ENCODE measurements around the gene SLC16A7.

GRCh38 chr12:59761542-59761941, 165.7 kb downstream of the SLC16A7 start:
- TF ChIP-seq POLR2A (IDR thresholded peaks at IDR 0.05; ENCODE audit: low read length) (no peak), GATA1 (IDR thresholded peaks at IDR 0.05; ENCODE audit: low read depth, low read length) (no peak)

Measured in erythroblast (primary cell).